ENCODE data around the gene OTUB1. TPM values are rescaled to one million over a fixed set of nuclear protein-coding genes. Genes with fewer than 3 reads are reported as not detected.
"Not testable (repeated sequence)": the region's sequence is repeated elsewhere in the genome, so short reads cannot be mapped to it uniquely, and the experiment has no call there.

The OTUB1 gene
- polyA plus RNA-seq, 1 donor = 79.5 TPM

DNA sequence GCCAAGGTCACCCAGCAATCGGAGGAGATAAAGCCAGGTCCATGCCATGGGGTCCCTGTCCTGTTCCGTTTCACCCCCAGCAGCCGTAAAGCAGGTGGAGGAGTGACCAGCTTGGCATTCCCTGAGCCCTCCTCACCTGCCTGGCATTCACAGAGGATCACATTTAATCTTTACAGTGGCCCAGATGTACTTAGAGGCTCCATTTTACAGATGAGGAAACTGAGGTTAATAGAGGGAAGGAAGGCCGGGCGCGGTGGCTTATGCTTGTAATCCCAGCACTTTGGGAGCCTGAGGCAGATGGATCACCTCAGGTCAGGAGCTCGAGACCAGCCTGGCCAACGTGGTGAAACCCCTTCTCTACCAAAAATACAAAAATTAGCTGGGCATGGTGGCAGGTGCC is 61.1 kb downstream of the OTUB1 start:
- H3K4me1 ChIP-seq (ENCODE audit: control insufficient read depth, insufficient read depth, low read length); H3K27me3 ChIP-seq (ENCODE audit: control insufficient read depth, insufficient read depth, low read length); H3K27ac ChIP-seq (ENCODE audit: low read length); DNase-seq; H3K9me3 ChIP-seq (ENCODE audit: control insufficient read depth, low read depth, low read length); H3K4me3 ChIP-seq (ENCODE audit: low read length); H3K36me3 ChIP-seq (ENCODE audit: control insufficient read depth, insufficient read depth, low read length): not testable (repeated sequence)
- no CpG with 5 or more reads among the region's 8 CpGs for WGBS (ENCODE audit: insufficient coverage, low lambda C conversion rate)

Other genes starting within 250 kb of the OTUB1 start
- 48.8 TPM for gene ZFTA, start 217.7 kb upstream of the OTUB1 start, polyA plus RNA-seq
- gene SPINDOC, start 173.0 kb upstream of the OTUB1 start, polyA plus RNA-seq = 21.9 TPM
- 49.3 TPM for gene MARK2, start 147.3 kb upstream of the OTUB1 start, polyA plus RNA-seq
- gene RCOR2, start 69.3 kb upstream of the OTUB1 start, polyA plus RNA-seq = 6.3 TPM
- 22.0 TPM for gene NAA40, start 47.4 kb upstream of the OTUB1 start, polyA plus RNA-seq
- 331 TPM for gene COX8A, start 11.8 kb upstream of the OTUB1 start, polyA plus RNA-seq
- 1.9 TPM for gene FLRT1, start 49.5 kb downstream of the OTUB1 start, polyA plus RNA-seq
- gene MACROD1, start 179.7 kb downstream of the OTUB1 start, polyA plus RNA-seq = 18.2 TPM
- 109 TPM for gene STIP1, start 199.7 kb downstream of the OTUB1 start, polyA plus RNA-seq
- 28.5 TPM for gene FERMT3, start 220.3 kb downstream of the OTUB1 start, polyA plus RNA-seq
- 38.3 TPM for gene TRPT1, start 239.7 kb downstream of the OTUB1 start, polyA plus RNA-seq
- 33.8 TPM for gene NUDT22, start 239.8 kb downstream of the OTUB1 start, polyA plus RNA-seq
- 52.5 TPM for gene DNAJC4, start 244.1 kb downstream of the OTUB1 start, polyA plus RNA-seq
- 105 TPM for gene VEGFB, start 248.1 kb downstream of the OTUB1 start, polyA plus RNA-seq

Data from large intestine (tissue), 3 donors.